ENCODE data around the gene ANAPC15. TPM values are rescaled to one million over a fixed set of nuclear protein-coding genes. Genes with fewer than 3 reads are reported as not detected.

ANAPC15 gene
- total and polyA plus RNA-seq, 2 donors (not counting 3 experiments of a cell fraction or from before 2014, with no cell fraction given), result 67.0 to 70.5 TPM

GRCh38 chr11:72075756-72076155, 36.7 kb downstream of the ANAPC15 start:
- DNase-seq (ENCODE audit: low read depth, low spot score) (no peak), FAIRE-seq (no peak)
- H3K27ac ChIP-seq (ENCODE audit: insufficient read depth, low read depth, low read length), result no peak overlapping the region
- H4K20me1 ChIP-seq (replicated peaks; ENCODE audit: control insufficient read depth, extremely low read depth, insufficient read depth, low read length), result no peaks in the 10 kb centered on the region
- no peaks in the 10 kb centered on the region for H3K27me3 ChIP-seq (ENCODE audit: control insufficient read depth in 2 of 2, insufficient read depth in 2 of 2, low read length in 2 of 2)
- H3K9me1 ChIP-seq (replicated peaks; ENCODE audit: control insufficient read depth, extremely low read depth, insufficient read depth, low read length), result no peaks in the 10 kb centered on the region
- TF ChIP-seq MAX (IDR thresholded peaks at IDR 0.05; ENCODE audit: insufficient read depth, insufficient read length), result no peak
- dilution Hi-C loops (cut with MboI; ENCODE audit: extremely low pct_ligation_motif_present, low sequenced_read_pairs), result no loop called here
- BruUV-seq (replicated peaks), result no TSS peak
- no peak overlapping the region for H3K4me3 ChIP-seq (replicated peaks in 1 of 3; ENCODE audit: insufficient read depth in 1 of 3, low read depth in 1 of 3, low read length in 3 of 3)
- H3K9ac ChIP-seq (replicated peaks; ENCODE audit: extremely low read depth, insufficient read depth, low read length), result no peak overlapping the region
- H3K4me1 ChIP-seq (ENCODE audit: control insufficient read depth, extremely low read depth, insufficient read depth, low read length), result peaks cover 43% of the 10 kb centered on the region
- intact Hi-C loops (cut with micrococcal nuclease), result no loop called here
- CTCF ChIA-PET, result interaction anchor here (1.1 to 6.9 kb wide), 3 partner anchors 16 to 50 kb away, joined by 3 to 46 read pairs (median 4); no protein-coding TSS in a partner anchor
- H3K79me2 ChIP-seq (ENCODE audit: control insufficient read depth, insufficient read depth, low read length), result peaks cover 81% of the 10 kb centered on the region
- H3K9me3 ChIP-seq (replicated peaks; ENCODE audit: control insufficient read depth, insufficient read depth, low read length), result no peaks in the 10 kb centered on the region
- H2AFZ ChIP-seq (ENCODE audit: low read depth, low read length), result no peak overlapping the region
- POLR2A ChIA-PET, result no interaction called here
- no peaks in the 10 kb centered on the region for H3K36me3 ChIP-seq (ENCODE audit: control insufficient read depth in 2 of 2, extremely low read depth in 1 of 2, insufficient read depth in 2 of 2, low read length in 2 of 2)
- no peak overlapping the region for H3K4me2 ChIP-seq (ENCODE audit: insufficient read depth, low read length)

DNA sequence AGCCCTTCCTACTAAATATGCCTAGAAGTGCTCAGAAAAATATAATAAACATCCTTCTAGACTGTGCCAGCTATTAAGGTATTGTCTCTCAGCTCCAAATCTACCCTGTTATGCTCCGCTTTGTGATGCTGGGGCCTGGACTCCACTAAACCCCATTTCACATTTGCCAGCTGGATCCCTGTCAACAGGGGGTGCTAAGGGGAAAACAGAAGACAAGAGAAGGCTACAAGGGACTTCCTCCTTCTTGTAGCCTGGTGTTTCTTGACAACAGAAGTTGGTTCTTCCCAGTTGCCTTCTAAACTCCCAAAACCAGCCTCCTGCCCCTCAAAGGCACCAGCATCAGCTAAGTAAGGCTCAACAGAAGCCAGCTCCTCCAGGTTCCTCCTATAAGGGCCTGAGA, 37.4 kb downstream of the ANAPC15 start:
- intact Hi-C loops (cut with micrococcal nuclease), result no loop called here
- H4K20me1 ChIP-seq (replicated peaks; ENCODE audit: control insufficient read depth, extremely low read depth, insufficient read depth, low read length), result no peaks in the 10 kb centered on the region
- TF ChIP-seq FOS (IDR thresholded peaks at IDR 0.05; ENCODE audit: borderline replicate concordance, insufficient read depth, low read length) (no peak), POLR2A (IDR thresholded peaks at IDR 0.05; ENCODE audit: low read depth, low read length) (no peak), POLR2AphosphoS5 (IDR thresholded peaks at IDR 0.05; ENCODE audit: insufficient read depth, low read depth, low read length) (no peak), MYC (IDR thresholded peaks at IDR 0.05; ENCODE audit: low read depth, low read length) (no peak), GATA2 (IDR thresholded peaks at IDR 0.05; ENCODE audit: insufficient read depth, insufficient read length, low read depth, low read length) (no peak)
- TF ChIP-seq, protein P1, sequence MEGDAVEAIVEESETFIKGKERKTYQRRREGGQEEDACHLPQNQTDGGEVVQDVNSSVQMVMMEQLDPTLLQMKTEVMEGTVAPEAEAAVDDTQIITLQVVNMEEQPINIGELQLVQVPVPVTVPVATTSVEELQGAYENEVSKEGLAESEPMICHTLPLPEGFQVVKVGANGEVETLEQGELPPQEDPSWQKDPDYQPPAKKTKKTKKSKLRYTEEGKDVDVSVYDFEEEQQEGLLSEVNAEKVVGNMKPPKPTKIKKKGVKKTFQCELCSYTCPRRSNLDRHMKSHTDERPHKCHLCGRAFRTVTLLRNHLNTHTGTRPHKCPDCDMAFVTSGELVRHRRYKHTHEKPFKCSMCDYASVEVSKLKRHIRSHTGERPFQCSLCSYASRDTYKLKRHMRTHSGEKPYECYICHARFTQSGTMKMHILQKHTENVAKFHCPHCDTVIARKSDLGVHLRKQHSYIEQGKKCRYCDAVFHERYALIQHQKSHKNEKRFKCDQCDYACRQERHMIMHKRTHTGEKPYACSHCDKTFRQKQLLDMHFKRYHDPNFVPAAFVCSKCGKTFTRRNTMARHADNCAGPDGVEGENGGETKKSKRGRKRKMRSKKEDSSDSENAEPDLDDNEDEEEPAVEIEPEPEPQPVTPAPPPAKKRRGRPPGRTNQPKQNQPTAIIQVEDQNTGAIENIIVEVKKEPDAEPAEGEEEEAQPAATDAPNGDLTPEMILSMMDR (IDR thresholded peaks at IDR 0.05; ENCODE audit: extremely low read depth in 1 of 2, insufficient read depth in 1 of 2, low read depth in 1 of 2, low read length in 2 of 2), result peak in 1 of 2 donors; percentile 11
- ChIA-PET POLR2A (interaction anchor here (0.7 kb wide), 1 partner anchor 11 kb away, joined by 4 read pairs; no protein-coding TSS in a partner anchor), CTCF (interaction anchor here (1.7 to 6.9 kb wide), 2 partner anchors 31 to 49 kb away, joined by 4 to 46 read pairs; no protein-coding TSS in a partner anchor)
- BruUV-seq (replicated peaks), result no TSS peak
- dilution Hi-C loops (cut with MboI; ENCODE audit: extremely low pct_ligation_motif_present, low sequenced_read_pairs), result no loop called here
- H3K9ac ChIP-seq (replicated peaks; ENCODE audit: extremely low read depth, insufficient read depth, low read length), result no peak overlapping the region
- no peak for DNase-seq (ENCODE audit: low read depth, low spot score)
- no peaks in the 10 kb centered on the region for H3K36me3 ChIP-seq (ENCODE audit: control insufficient read depth in 2 of 2, extremely low read depth in 1 of 2, insufficient read depth in 2 of 2, low read length in 2 of 2)
- no peak overlapping the region for H3K4me3 ChIP-seq (replicated peaks in 1 of 3; ENCODE audit: insufficient read depth in 1 of 3, low read depth in 1 of 3, low read length in 3 of 3)
- FAIRE-seq, result no peak
- peaks cover 87% of the 10 kb centered on the region for H3K79me2 ChIP-seq (ENCODE audit: control insufficient read depth, insufficient read depth, low read length)
- no peaks in the 10 kb centered on the region for H3K9me1 ChIP-seq (replicated peaks; ENCODE audit: control insufficient read depth, extremely low read depth, insufficient read depth, low read length)
- H3K27ac ChIP-seq (ENCODE audit: insufficient read depth, low read depth, low read length), result no peak overlapping the region
- no peaks in the 10 kb centered on the region for H3K27me3 ChIP-seq (ENCODE audit: control insufficient read depth in 2 of 2, insufficient read depth in 2 of 2, low read length in 2 of 2)
- no peak overlapping the region for H3K4me2 ChIP-seq (ENCODE audit: insufficient read depth, low read length)
- no peak overlapping the region for H2AFZ ChIP-seq (ENCODE audit: low read depth, low read length)
- peaks cover 49% of the 10 kb centered on the region for H3K4me1 ChIP-seq (ENCODE audit: control insufficient read depth, extremely low read depth, insufficient read depth, low read length)
- no peaks in the 10 kb centered on the region for H3K9me3 ChIP-seq (replicated peaks; ENCODE audit: control insufficient read depth, insufficient read depth, low read length)

Measured in endothelial cell of umbilical vein (primary cell).